ENCODE measurements around the gene HACL1.

DNA sequence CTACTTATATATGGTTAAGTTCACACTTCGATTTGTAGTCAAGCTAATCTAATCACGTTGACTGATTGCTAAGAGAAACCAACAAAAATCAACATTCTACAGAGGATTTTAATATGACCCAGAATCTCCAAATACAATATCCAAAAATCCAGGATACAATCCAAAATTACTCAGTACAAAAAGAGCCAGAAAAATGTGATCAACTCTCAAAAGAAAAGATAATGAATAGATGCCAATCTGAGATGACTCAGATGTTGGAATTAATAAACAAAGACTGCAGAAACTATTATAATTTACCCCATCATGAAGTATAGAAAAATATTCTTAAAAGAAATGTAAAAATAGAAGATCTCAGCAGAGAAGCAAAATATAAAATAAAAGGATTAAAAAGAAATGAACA lies 22.3 kb downstream of the HACL1 start:
- TF ChIP-seq, protein P1, sequence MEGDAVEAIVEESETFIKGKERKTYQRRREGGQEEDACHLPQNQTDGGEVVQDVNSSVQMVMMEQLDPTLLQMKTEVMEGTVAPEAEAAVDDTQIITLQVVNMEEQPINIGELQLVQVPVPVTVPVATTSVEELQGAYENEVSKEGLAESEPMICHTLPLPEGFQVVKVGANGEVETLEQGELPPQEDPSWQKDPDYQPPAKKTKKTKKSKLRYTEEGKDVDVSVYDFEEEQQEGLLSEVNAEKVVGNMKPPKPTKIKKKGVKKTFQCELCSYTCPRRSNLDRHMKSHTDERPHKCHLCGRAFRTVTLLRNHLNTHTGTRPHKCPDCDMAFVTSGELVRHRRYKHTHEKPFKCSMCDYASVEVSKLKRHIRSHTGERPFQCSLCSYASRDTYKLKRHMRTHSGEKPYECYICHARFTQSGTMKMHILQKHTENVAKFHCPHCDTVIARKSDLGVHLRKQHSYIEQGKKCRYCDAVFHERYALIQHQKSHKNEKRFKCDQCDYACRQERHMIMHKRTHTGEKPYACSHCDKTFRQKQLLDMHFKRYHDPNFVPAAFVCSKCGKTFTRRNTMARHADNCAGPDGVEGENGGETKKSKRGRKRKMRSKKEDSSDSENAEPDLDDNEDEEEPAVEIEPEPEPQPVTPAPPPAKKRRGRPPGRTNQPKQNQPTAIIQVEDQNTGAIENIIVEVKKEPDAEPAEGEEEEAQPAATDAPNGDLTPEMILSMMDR (IDR thresholded peaks at IDR 0.05 in 2 of 3, conservative IDR thresholded peaks at IDR 0.05 in 1 of 3; ENCODE audit: borderline replicate concordance in 1 of 3, insufficient read depth in 1 of 3, low read depth in 2 of 3, low read length in 2 of 3), result no peak
- TF ChIP-seq POLR2AphosphoS5 (IDR thresholded peaks at IDR 0.05; ENCODE audit: low read depth, low read length) (no peak), FOSL1 (IDR thresholded peaks at IDR 0.05; ENCODE audit: low read depth) (no peak), RAD21 (IDR thresholded peaks at IDR 0.05; ENCODE audit: low read depth) (no peak), EZH2 (IDR thresholded peaks at IDR 0.05) (no peak), ZNF274 (IDR thresholded peaks at IDR 0.05; ENCODE audit: low read depth, low read length) (no peak), SP1 (IDR thresholded peaks at IDR 0.05; ENCODE audit: low read depth) (no peak), POLR2A (IDR thresholded peaks at IDR 0.05; ENCODE audit: borderline replicate concordance, extremely low read depth, insufficient read depth, insufficient read length) (no peak), YY1 (IDR thresholded peaks at IDR 0.05; ENCODE audit: extremely low read depth, insufficient replicate concordance, low read depth, low read length) (no peak), ZFX (IDR thresholded peaks at IDR 0.05) (no peak)
- TF ChIP-seq, protein P2, sequence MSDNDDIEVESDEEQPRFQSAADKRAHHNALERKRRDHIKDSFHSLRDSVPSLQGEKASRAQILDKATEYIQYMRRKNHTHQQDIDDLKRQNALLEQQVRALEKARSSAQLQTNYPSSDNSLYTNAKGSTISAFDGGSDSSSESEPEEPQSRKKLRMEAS (IDR thresholded peaks at IDR 0.05), result no peak
- TF ChIP-seq, protein P3, sequence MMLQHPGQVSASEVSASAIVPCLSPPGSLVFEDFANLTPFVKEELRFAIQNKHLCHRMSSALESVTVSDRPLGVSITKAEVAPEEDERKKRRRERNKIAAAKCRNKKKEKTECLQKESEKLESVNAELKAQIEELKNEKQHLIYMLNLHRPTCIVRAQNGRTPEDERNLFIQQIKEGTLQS (IDR thresholded peaks at IDR 0.05), result no peak
